Eye (tissue), 1 donor: ENCODE results near the gene ULBP2.
"Not testable (repeated sequence)": the region's sequence is repeated elsewhere in the genome, so short reads cannot be mapped to it uniquely, and the experiment has no call there.

ENCODE experiments used
- DNase-seq: peaks from one replicate; pipeline ENCODE4 v3.0.0-alpha.2; 2015

Gene ULBP2

GRCh38 chr6:149953390-149953789 is 11.6 kb downstream of the ULBP2 start:
- not testable (repeated sequence) for DNase-seq

DNA sequence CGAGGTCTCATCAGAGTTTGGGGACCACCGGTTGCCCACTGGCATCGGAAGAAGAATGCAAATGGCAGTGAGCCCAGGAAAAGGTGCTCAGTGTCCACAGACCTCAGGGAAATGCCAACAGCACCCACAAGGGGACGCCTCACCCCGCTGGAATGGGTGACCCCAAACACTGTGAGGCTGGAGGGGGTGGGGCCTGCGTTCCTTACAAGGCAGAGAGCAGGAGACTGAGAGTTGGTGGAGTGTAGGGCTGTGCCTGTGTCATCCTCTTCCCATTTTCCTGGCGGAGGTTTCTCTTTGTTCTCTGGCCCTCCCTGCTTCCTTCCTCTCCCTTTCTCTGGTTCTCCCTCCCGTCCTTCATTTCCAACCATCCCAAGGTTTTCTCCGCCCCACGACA is 12.1 kb downstream of the ULBP2 start:
- DNase-seq = not testable (repeated sequence)

- not testable (repeated sequence) for DNase-seq
Measured at GRCh38 chr6:149954328-149954983, 12.6 kb downstream of the ULBP2 start.

DNA sequence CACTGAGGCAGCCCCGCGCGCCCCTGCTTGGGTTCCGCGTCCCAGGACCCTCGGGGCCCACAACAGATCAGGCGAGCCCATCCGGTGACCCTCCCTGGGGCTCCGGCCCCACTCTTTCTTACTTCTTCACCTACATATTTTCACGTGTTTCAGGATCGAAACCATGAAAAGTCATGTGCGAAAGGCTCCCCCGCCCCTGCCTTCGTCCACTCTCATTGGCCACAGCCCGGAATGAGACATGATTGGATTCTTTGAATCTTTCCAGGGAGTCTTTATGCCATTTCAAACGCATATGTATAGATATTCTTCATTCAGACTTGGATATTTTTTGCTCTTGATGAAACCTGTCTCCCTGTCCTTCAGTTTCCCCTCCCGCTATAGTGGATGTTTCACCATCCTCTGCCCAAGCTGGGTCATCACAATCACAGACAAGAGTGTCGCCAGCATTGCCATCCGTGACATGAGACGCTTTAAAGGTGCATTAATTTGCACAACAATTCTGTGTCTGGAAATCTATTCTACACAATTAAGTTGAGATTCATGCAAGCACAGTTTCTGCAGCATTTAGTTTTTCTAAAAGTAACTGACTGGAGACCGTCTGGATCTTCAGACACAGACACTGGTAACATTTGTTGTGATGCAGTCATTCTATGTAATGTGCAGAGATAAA is 13.3 kb downstream of the ULBP2 start:
- peak; percentile 47 for DNase-seq

- not testable (repeated sequence) for DNase-seq
Measured at GRCh38 chr6:149955654-149956317, 14.0 kb downstream of the ULBP2 start.

DNA sequence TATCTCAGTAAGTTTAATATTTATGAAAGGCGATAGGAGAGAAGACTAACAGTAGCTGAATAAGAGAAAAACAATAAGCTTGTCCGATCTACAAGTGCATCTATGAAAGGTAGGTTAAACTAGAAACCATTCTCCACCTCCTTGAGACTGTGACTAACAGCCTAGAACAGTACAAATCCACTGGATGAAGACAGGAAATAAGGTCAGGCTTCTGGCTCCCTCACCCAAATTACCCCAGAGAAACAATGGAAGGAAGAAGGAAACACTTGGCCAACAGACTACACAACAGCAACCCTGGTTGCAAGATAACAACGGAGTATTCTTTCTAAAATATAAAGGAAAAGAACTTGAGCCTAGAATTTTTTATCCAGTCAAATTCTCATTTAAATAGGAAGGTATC is 16.3 kb downstream of the ULBP2 start:
- DNase-seq = not testable (repeated sequence)

- not testable (repeated sequence) for DNase-seq
Measured at GRCh38 chr6:149959806-149960205, 18.0 kb downstream of the ULBP2 start.

- DNase-seq = no peak
Measured at GRCh38 chr6:149960488-149960887, 18.7 kb downstream of the ULBP2 start.

DNA sequence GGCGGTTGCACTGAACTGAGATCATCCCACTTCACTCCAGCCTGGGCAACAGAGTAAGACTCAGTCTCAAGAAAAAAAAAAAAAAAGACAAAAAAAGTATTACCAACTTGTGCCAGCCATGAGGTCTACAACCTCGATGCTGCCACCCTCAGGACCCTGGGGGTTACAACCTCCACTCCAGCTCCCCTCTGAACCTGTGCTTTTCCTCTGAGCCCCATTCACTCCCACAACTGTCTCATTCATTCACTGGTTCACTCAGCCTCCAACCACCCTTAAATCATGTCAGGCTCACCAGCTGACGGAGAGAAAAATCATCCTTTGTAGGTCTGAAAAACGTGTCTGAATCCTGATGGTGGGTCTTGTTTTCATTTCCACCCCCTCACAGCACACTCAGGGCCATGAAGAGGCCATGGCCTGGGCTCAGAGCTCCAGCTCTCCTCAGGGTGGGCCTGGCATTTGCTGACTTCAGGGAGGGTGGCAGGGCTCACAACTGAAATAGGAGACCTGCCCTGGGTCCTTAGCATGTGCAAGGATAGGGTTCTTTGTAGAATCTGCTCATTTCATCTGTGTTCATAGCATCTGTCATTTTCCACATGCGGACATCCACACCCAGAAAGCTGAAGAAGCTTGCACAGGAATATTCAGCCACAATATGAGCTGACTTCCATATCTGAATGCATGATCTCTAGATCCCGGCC is 20.1 kb downstream of the ULBP2 start:
- DNase-seq = no peak

- DNase-seq = peak; percentile 41
Measured at GRCh38 chr6:149962461-149963211, 20.8 kb downstream of the ULBP2 start.

DNA sequence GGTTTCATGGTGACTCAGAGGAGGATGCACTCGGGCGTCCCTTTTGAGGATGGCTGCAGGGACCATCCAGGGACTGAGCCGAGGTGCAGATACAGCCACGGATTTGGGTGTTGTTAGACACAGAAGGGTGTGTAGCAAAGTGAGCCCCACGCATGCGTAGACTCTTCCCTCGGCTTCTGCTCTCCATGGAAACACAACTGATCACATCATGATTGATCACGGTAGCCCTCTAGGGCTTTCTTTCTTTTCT is 21.3 kb downstream of the ULBP2 start:
- no peak for DNase-seq

DNA sequence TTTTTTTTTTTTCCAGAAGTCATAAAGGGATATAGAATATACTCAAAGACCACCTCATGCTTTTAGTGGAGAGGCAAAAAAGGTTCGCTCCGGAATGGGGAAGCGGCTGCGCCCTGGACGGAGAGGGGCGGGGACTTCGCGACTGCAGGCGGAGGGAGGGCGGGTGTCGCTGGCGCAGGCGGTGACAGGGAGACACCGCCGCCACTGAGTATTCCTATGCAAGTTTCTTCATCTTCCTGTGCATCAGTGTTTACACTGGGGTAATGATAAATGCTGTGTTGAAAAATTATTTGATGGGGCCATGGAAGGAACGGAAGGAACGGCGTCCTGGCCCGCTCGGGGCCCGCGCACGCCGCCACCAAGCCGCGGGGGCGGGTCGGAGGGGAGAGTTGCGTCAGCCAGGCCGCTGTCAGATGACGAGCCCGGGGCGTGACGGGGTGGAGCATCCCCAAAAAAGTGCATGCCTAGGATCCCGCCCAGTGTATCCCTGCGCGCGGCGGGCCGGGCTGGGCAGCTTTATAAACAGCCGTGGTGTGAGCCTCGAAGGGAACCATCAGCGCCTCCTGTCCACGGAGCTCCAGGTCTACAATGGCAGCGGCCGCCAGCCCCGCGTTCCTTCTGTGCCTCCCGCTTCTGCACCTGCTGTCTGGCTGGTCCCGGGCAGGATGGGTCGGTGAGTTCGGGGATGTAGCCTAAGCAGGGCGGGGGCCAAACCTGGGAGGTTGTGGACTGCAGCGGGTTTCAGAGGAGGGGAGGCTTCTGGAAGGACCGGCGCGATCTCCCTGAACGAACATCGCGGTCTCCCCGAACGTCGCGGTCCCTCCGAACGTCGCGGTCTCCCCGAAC is 21.9 kb downstream of the ULBP2 start, which contains the start of gene ULBP1:
Gene ULBP1 (plus strand): TSS at position 482 of the 846 bp plus-strand sequence. CDS start 107 bp downstream, at position 589.
- DNase-seq = peak; percentile 87

DNA sequence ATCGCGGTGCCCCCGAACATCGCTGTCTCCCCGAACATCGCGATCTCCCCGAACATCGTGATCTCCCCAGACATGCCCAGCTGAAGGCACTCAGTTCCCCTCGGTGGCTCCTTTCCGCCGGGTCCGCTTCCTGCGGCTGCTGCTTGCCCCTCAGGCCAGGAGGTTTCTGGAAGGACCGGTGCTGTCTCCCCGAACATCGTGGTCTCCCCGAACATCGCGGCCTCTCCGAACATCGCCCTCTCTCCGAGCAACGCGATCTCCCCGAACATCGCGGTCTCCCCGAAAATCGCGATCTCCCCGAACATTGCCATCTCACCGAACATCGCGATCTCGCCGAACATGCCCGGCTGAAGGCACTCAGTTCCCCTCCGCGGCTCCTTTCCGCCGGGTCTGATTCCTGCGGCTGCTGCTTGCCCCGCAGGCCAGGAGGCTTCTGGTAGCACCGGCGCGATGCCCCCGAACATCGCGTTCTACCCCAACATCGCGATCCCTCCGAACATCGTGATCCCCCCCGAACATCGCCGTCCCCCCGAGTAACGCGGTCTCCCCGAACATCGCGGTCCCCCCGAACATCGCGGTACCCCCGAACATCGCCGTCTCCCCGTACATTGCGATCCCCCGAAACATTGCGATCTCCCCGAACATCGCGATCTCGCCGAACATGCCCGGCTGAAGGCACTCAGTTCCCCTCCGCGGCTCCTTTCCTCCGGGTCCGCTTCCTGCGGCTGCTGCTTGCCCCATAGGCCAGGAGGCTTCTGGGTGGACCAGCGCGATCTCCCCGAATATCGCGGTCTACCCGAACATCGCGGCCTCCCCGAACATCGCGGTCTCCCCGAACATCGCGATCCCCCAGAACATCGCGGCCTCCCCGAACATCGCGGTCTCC is 22.7 kb downstream of the ULBP2 start:
- DNase-seq = peak; percentile 81

- DNase-seq = peak; percentile 78
Measured at GRCh38 chr6:149965194-149966020, 23.6 kb downstream of the ULBP2 start.

DNA sequence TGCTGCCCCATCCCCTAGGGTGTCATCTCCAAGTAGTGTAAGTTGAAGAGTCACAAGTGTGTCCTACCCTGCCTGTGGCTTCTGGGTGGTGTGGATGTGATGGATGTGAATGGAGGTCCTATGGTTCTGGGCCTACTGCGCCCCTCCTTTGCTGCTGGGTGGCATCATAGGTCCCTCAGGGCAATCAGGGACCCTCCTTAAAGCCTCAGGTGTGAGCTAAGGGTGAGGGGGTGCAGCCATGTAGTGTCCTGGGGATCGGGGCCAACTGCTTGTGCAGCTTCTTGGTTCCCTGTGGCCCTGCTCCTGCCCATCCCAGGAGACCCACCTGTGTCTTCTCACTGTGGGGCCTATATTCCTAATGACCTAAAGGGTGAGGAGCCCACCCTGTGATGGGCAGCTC is 24.5 kb downstream of the ULBP2 start:
- not testable (repeated sequence) for DNase-seq

DNA sequence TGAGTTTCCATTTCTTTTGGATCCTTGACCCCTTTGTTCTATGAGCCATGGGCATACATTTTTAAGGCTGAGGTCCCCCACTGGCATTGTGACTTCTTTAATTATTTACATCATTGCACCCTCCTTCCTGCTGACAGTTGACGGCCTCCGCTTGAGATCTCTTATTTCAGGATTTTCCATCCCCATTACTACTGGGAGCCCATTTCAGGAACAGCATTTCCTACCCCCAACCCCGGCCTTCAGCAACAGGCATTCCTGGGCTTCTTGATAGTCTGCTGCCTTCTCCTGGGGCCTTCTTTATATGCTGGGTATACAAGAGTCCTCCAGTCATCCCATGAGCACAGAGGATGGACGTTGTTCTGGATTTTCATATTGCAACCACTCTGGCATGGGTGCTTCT is 25.8 kb downstream of the ULBP2 start:
- DNase-seq = no peak

- not testable (repeated sequence) for DNase-seq
Measured at GRCh38 chr6:149967999-149968398, 26.2 kb downstream of the ULBP2 start.

DNA sequence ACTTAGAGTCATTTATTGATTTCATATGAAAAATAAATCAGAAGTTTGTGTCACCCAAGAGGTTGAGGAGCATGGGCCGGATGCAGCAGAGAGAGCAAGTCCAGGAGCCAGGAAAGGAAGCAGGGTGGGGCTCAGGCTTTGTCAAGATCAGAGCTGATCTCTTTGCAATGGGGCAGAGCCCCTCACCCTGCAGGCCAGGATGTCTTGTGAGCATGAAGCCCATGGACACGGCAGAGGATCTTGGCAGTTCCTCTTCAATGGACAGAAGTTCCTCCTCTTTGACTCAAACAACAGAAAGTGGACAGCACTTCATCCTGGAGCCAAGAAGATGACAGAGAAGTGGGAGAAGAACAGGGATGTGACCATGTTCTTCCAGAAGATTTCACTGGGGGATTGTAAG is 27.1 kb downstream of the ULBP2 start:
- not testable (repeated sequence) for DNase-seq

- no peak for DNase-seq
Measured at GRCh38 chr6:149969635-149970034, 27.8 kb downstream of the ULBP2 start.

- not testable (repeated sequence) for DNase-seq
Measured at GRCh38 chr6:149974394-149974793, 32.6 kb downstream of the ULBP2 start.
